Astrocyte (in vitro differentiated cells and primary cell): ENCODE measurements around the gene FBXL14.

Source experiments
- EZH2 ChIP-seq: IDR thresholded peaks from 2 replicates; pipeline ENCODE4 v1.6.1; 2012; ENCODE audit warnings: mild to moderate bottlenecking, low read length, inconsistent platforms; ENCODE audit not compliant: insufficient read depth
- TF ChIP-seq, protein P1 (sequence below): IDR thresholded peaks from 2 replicates; pipeline ENCODE4 v1.5.1; 2011; ENCODE audit warnings: low read depth, mild to moderate bottlenecking, inconsistent platforms, low read length, moderate library complexity; ENCODE audit not compliant: insufficient read depth

DNA sequence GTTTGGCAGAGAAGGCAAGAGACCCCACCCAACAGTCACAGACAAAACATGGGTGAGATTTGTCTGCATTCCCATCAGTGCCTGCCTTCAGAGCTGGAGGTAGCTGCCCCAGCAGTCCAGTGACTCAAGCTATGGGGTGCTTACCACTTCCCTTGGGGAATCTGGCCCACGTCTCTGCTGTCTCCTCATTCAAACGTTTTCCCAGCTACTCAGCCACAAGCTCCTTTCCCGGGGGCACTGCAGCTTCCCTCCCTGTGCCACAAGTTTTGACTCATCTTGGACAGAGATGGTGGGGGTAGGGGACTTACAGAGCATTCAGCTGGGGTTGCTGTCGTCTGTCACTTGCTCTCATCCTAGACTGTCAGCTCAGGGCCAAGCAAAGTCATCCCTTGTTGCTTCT is 66.6 kb downstream of the FBXL14 start:
- TF ChIP-seq EZH2, result no peak
- TF ChIP-seq, protein P1, sequence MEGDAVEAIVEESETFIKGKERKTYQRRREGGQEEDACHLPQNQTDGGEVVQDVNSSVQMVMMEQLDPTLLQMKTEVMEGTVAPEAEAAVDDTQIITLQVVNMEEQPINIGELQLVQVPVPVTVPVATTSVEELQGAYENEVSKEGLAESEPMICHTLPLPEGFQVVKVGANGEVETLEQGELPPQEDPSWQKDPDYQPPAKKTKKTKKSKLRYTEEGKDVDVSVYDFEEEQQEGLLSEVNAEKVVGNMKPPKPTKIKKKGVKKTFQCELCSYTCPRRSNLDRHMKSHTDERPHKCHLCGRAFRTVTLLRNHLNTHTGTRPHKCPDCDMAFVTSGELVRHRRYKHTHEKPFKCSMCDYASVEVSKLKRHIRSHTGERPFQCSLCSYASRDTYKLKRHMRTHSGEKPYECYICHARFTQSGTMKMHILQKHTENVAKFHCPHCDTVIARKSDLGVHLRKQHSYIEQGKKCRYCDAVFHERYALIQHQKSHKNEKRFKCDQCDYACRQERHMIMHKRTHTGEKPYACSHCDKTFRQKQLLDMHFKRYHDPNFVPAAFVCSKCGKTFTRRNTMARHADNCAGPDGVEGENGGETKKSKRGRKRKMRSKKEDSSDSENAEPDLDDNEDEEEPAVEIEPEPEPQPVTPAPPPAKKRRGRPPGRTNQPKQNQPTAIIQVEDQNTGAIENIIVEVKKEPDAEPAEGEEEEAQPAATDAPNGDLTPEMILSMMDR, result no peak
